Esophagus squamous epithelium (tissue), 4 donors: ENCODE data around the gene FNDC3B.

Experiments
- CTCF ChIP-seq, 6 experiments: fragments of 450-650 bp in 4 of 6; fragments of 200-600 bp in 2 of 6; sonication (generic) in 2 of 6; IDR thresholded peaks; one replicate each; pipeline ENCODE4 v1.5.1; 2016 to 2019; ENCODE audit warnings: antibody characterized with exemption in 6 of 6, mild to moderate bottlenecking in 4 of 6, moderate library complexity in 4 of 6
- POLR2A ChIP-seq, 4 donors: fragments of 450-650 bp; IDR thresholded peaks; one replicate each; pipeline ENCODE4 v1.6.1; 2017; ENCODE audit warnings: antibody characterized with exemption in 4 of 4, mild to moderate bottlenecking in 4 of 4, moderate library complexity in 3 of 4

- TF ChIP-seq POLR2A (IDR thresholded peaks at IDR 0.05): no peak
- no peak for TF ChIP-seq CTCF (IDR thresholded peaks at IDR 0.05)
These were observed 15.5 kb upstream of the FNDC3B start for GRCh38 chr3:172023915-172024314.
